Measurements from ENCODE around the gene C1orf56.
"Not testable (repeated sequence)": the region's sequence is repeated elsewhere in the genome, so short reads cannot be mapped to it uniquely, and the experiment has no call there.

DNA sequence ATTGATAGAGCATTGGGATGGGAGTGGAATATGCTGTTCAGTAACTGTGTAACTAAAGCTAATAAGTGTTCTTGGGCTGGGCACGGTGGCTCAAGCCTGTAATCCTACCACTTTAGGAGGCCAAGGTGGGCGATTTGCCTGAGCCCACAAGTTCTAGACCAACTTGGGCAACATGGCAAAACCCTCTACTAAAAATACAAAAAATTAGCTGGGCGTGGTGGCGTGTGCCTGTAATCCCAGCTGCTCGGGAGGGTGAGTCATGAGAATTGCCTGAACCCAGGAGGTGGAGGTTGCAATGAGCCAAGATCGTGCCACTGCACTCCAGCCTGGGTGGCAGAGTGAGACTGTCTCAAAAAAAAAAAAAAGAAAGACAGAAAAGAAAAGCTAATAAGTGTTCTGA is 49.9 kb downstream of the C1orf56 start:
- not testable (repeated sequence) for TF ChIP-seq YY1 (IDR thresholded peaks at IDR 0.05; ENCODE audit: insufficient read depth, insufficient read length); ZNF274 (IDR thresholded peaks at IDR 0.05; ENCODE audit: low read depth, low read length); SUZ12 (IDR thresholded peaks at IDR 0.05; ENCODE audit: extremely low read depth, insufficient read depth, insufficient read length)
